ENCODE data around the gene NPFF.
A peak's percentile ranks its signal among the peaks of the same experiment; 100 is the strongest.

The NPFF gene

DNA sequence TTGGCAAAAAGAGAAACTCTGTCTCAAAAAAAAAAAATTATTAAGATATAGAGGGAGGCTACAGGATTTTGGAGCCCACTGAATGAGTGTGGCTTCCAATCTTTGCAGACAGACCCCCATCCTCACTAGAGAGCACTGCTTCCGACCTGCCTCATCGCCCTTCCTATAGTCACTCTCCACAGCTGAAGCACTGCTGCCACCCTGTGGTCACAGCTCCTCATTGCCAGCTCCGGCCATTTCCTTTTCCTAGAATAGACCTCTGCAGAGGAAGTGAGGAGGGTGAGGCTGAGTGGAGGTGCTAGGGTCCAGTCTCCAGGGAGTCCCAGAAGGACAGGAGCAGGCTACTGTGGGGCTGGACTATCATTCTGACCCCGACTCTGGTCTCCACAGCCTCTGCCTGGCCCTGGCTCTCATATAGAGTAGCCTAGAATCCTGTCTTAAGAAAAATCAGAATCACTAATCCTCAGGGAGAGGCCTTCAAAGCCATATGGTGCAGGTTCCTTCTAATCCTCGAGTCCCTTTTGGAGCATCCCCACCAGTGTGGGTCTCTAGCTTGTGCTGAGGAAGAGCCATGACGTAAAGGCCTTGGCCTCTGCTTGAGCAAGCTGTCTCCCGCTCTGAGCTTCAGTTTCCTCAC lies 1.4 kb upstream of the NPFF start:
- peak; percentile 82 for TF ChIP-seq YY1 (IDR thresholded peaks at IDR 0.05; ENCODE audit: low read depth)
- TF ChIP-seq TEAD4 (IDR thresholded peaks at IDR 0.05), result no peak
- TF ChIP-seq RAD21 (IDR thresholded peaks at IDR 0.05; ENCODE audit: low read depth), result peak; percentile 97

DNA sequence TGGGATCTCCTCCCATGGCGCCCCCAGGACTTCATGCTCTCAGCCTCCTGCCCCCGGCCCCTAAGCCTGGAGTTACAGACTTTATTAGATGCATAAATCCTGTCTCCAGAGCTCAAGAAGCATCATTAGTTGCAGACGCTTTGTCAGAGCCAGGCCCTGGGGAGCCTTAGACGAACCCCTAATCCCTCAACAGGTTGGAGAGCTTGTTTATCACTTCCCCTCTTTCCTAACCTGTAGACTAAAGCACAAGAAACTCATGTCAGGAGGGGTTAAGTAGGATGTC lies 260 bp upstream of the NPFF start:
- TF ChIP-seq EP300 (IDR thresholded peaks at IDR 0.05; ENCODE audit: borderline replicate concordance) (no peak), RAD21 (IDR thresholded peaks at IDR 0.05; ENCODE audit: low read depth) (no peak)
- TF ChIP-seq, protein P1, sequence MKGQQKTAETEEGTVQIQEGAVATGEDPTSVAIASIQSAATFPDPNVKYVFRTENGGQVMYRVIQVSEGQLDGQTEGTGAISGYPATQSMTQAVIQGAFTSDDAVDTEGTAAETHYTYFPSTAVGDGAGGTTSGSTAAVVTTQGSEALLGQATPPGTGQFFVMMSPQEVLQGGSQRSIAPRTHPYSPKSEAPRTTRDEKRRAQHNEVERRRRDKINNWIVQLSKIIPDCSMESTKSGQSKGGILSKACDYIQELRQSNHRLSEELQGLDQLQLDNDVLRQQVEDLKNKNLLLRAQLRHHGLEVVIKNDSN (IDR thresholded peaks at IDR 0.05), result no peak
- TF ChIP-seq, protein P2, sequence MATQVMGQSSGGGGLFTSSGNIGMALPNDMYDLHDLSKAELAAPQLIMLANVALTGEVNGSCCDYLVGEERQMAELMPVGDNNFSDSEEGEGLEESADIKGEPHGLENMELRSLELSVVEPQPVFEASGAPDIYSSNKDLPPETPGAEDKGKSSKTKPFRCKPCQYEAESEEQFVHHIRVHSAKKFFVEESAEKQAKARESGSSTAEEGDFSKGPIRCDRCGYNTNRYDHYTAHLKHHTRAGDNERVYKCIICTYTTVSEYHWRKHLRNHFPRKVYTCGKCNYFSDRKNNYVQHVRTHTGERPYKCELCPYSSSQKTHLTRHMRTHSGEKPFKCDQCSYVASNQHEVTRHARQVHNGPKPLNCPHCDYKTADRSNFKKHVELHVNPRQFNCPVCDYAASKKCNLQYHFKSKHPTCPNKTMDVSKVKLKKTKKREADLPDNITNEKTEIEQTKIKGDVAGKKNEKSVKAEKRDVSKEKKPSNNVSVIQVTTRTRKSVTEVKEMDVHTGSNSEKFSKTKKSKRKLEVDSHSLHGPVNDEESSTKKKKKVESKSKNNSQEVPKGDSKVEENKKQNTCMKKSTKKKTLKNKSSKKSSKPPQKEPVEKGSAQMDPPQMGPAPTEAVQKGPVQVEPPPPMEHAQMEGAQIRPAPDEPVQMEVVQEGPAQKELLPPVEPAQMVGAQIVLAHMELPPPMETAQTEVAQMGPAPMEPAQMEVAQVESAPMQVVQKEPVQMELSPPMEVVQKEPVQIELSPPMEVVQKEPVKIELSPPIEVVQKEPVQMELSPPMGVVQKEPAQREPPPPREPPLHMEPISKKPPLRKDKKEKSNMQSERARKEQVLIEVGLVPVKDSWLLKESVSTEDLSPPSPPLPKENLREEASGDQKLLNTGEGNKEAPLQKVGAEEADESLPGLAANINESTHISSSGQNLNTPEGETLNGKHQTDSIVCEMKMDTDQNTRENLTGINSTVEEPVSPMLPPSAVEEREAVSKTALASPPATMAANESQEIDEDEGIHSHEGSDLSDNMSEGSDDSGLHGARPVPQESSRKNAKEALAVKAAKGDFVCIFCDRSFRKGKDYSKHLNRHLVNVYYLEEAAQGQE (IDR thresholded peaks at IDR 0.05; ENCODE audit: low read depth), result no peak

DNA sequence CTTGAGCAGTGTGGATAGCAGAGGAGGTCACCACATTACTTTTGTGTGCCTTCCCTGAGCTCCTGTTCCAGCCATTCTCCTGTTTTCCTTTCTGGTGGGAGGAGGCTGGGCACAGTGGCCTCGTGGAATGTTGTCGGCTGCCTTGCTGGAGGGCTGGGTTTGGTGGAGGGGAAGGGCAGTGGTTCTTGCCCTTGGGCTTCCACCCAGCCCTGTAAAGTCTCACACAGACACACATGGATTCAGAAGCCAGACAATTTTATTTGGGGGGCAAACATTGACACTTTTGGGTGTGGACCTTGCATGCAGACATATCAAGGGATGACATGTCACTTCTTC lies 866 bp downstream of the NPFF start:
- no peak for TF ChIP-seq YY1 (IDR thresholded peaks at IDR 0.05; ENCODE audit: low read depth)
- no peak for TF ChIP-seq CREB1 (IDR thresholded peaks at IDR 0.05; ENCODE audit: low read depth)
- TF ChIP-seq EP300 (IDR thresholded peaks at IDR 0.05; ENCODE audit: borderline replicate concordance), result no peak
- TF ChIP-seq, protein P3, sequence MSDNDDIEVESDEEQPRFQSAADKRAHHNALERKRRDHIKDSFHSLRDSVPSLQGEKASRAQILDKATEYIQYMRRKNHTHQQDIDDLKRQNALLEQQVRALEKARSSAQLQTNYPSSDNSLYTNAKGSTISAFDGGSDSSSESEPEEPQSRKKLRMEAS (IDR thresholded peaks at IDR 0.05), result no peak
- TF ChIP-seq, protein P2 (IDR thresholded peaks at IDR 0.05; ENCODE audit: low read depth), result no peak
- TF ChIP-seq TEAD4 (IDR thresholded peaks at IDR 0.05), result no peak
- TF ChIP-seq, protein P1 (IDR thresholded peaks at IDR 0.05), result no peak
- TF ChIP-seq TAF1 (IDR thresholded peaks at IDR 0.05; ENCODE audit: low read depth), result no peak
- no peak for TF ChIP-seq TCF12 (IDR thresholded peaks at IDR 0.05; ENCODE audit: low read depth)
- TF ChIP-seq NFIC (IDR thresholded peaks at IDR 0.05), result no peak
- TF ChIP-seq CEBPB (IDR thresholded peaks at IDR 0.05), result no peak
- no peak for TF ChIP-seq RAD21 (IDR thresholded peaks at IDR 0.05; ENCODE audit: low read depth)

DNA sequence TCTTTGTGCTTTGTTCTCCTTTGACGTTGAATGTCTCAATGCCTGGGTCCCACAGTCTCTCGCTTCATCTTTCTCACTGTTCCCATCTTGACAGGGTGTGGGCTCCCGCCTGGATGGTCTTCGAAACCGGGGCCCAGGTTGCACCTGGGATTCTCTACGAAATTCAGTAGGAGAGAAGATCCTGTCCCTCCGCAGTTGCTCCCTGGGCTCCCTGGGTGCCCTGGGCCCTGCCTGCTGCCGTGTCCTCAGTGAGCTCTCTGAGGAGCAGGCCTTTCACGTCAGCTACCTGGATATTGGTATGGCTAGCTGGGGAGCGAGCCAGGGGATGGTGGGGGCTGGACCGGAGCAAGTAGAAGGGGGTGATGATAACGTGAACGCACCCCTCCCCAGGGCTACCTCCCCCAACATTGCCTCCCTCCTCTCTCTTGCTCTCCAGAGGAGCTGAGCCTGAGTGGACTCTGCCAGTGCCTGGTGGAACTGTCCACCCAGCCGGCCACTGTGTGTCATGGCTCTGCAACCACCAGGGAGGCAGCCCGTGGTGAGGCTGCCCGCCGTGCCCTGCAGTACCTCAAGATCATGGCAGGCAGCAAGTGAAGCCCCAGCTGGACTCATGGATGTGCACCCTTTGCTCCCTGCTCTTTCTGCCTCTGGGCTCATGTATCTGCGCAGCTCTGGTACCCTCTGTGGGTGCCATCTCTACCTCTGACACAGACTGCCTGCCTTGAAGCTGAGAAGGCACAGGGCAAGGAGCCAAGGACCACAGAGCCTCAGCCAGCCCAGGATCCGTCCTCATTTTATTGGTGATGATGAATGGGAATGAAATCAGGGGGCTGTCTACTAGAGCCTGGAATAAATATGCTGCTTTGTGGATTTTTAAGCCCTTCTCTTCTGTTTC lies 1.5 kb downstream of the NPFF start:
- TF ChIP-seq TEAD4 (IDR thresholded peaks at IDR 0.05) (no peak), NFIC (IDR thresholded peaks at IDR 0.05) (no peak), EGR1 (IDR thresholded peaks at IDR 0.05) (no peak), CEBPB (IDR thresholded peaks at IDR 0.05) (no peak), YY1 (IDR thresholded peaks at IDR 0.05; ENCODE audit: low read depth) (no peak)
- TF ChIP-seq, protein P1 (IDR thresholded peaks at IDR 0.05), result no peak
- TF ChIP-seq, protein P3 (IDR thresholded peaks at IDR 0.05), result no peak

DNA sequence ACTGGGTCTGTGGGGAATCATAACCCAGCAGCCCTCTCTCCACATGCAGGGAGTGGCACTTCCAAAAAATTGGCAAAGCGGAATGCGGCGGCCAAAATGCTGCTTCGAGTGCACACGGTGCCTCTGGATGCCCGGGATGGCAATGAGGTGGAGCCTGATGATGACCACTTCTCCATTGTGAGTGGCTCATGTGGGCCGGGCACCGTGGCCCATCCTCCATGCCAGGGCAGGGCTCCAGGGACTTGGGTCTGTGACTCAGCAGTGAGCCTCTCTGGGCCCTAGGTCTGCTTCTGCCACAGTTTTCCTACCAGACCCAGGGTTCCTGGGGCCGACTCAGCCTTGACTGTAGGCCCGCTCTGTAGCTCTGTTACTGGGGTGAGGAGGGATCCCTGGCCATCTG lies 2.2 kb downstream of the NPFF start:
- TF ChIP-seq, protein P3 (IDR thresholded peaks at IDR 0.05), result no peak
- TF ChIP-seq RAD21 (IDR thresholded peaks at IDR 0.05; ENCODE audit: low read depth), result no peak
- TF ChIP-seq EGR1 (IDR thresholded peaks at IDR 0.05), result no peak
- no peak for TF ChIP-seq TEAD4 (IDR thresholded peaks at IDR 0.05)
- no peak for TF ChIP-seq TCF12 (IDR thresholded peaks at IDR 0.05; ENCODE audit: low read depth)
- TF ChIP-seq EP300 (IDR thresholded peaks at IDR 0.05; ENCODE audit: borderline replicate concordance), result no peak
- TF ChIP-seq ZBTB7A (IDR thresholded peaks at IDR 0.05; ENCODE audit: low read depth), result no peak
- TF ChIP-seq, protein P1 (IDR thresholded peaks at IDR 0.05), result no peak
- TF ChIP-seq CEBPB (IDR thresholded peaks at IDR 0.05), result no peak
- TF ChIP-seq FOXM1 (IDR thresholded peaks at IDR 0.05; ENCODE audit: borderline replicate concordance, low read depth), result no peak
- TF ChIP-seq, protein P2 (IDR thresholded peaks at IDR 0.05; ENCODE audit: low read depth), result no peak
- TF ChIP-seq YY1 (IDR thresholded peaks at IDR 0.05; ENCODE audit: low read depth), result no peak
- TF ChIP-seq NFIC (IDR thresholded peaks at IDR 0.05), result no peak
- TF ChIP-seq TAF1 (IDR thresholded peaks at IDR 0.05; ENCODE audit: low read depth), result no peak
- no peak for TF ChIP-seq CREB1 (IDR thresholded peaks at IDR 0.05; ENCODE audit: low read depth)
